Esophagus muscularis mucosa (tissue), 3 donors: Measurements from ENCODE around the gene ARHGAP24.

Source experiments
- POLR2A ChIP-seq: fragments of 450-650 bp; IDR thresholded peaks from one replicate; pipeline ENCODE4 v1.6.1; 2017; ENCODE audit warnings: antibody characterized with exemption, moderate library complexity, mild to moderate bottlenecking, low read depth
- POLR2AphosphoS5 ChIP-seq, 2 donors: sonication (generic); formaldehyde crosslinking; IDR thresholded peaks; one replicate each; pipeline ENCODE4 v1.6.1; 2017; ENCODE audit warnings: antibody characterized with exemption in 2 of 2
- TF ChIP-seq, protein P1 (sequence below), 3 experiments: fragments of 200-600 bp in 2 of 3; fragments of 450-650 bp in 1 of 3; sonication (generic) in 2 of 3; IDR thresholded peaks; one replicate each; pipeline ENCODE4 v1.5.1; 2017 to 2019; ENCODE audit warnings: antibody characterized with exemption in 3 of 3, mild to moderate bottlenecking in 2 of 3, moderate library complexity in 1 of 3

DNA sequence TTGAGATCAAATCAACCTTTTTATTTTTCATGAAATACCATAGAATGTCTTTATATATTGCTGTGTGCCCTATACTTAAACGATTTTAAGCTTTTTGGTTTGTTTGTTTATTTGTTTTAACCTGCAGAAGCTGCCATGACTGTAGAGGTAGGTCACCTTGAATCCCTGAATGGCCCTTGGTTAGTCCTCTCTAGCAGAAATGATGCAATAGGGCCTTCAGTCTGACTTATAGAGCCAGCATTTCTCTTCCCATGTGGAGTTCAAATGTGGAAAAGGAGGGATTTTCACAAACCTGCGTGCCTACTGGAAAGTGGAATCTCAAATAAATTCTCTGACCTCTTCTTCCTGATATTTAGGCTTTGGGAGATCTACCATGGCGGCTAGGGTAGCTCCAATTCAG, 557.0 kb downstream of the ARHGAP24 start:
- TF ChIP-seq, protein P1, sequence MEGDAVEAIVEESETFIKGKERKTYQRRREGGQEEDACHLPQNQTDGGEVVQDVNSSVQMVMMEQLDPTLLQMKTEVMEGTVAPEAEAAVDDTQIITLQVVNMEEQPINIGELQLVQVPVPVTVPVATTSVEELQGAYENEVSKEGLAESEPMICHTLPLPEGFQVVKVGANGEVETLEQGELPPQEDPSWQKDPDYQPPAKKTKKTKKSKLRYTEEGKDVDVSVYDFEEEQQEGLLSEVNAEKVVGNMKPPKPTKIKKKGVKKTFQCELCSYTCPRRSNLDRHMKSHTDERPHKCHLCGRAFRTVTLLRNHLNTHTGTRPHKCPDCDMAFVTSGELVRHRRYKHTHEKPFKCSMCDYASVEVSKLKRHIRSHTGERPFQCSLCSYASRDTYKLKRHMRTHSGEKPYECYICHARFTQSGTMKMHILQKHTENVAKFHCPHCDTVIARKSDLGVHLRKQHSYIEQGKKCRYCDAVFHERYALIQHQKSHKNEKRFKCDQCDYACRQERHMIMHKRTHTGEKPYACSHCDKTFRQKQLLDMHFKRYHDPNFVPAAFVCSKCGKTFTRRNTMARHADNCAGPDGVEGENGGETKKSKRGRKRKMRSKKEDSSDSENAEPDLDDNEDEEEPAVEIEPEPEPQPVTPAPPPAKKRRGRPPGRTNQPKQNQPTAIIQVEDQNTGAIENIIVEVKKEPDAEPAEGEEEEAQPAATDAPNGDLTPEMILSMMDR (IDR thresholded peaks at IDR 0.05) = no peak
- TF ChIP-seq POLR2AphosphoS5 (IDR thresholded peaks at IDR 0.05) (no peak), POLR2A (no peak)
